WI38 (cell line): Measurements from ENCODE around the gene UBE2L5.
A peak's percentile ranks its signal among the peaks of the same experiment; 100 is the strongest.

Experiments
- H3K4me3 ChIP-seq: 2 replicates; pipeline ENCODE4 v1.5.1; 2011; ENCODE audit warnings: low read depth, mild to moderate bottlenecking, control low read depth, low read length
- TF ChIP-seq, protein P1 (sequence below): IDR thresholded peaks from 2 replicates; pipeline ENCODE4 v1.5.1; 2012; ENCODE audit warnings: low read depth, mild to moderate bottlenecking, control low read depth, low read length

The UBE2L5 gene

GRCh38 chr13:30415430-30416030 lies 6.8 kb upstream of the UBE2L5 start:
- TF ChIP-seq, protein P1, sequence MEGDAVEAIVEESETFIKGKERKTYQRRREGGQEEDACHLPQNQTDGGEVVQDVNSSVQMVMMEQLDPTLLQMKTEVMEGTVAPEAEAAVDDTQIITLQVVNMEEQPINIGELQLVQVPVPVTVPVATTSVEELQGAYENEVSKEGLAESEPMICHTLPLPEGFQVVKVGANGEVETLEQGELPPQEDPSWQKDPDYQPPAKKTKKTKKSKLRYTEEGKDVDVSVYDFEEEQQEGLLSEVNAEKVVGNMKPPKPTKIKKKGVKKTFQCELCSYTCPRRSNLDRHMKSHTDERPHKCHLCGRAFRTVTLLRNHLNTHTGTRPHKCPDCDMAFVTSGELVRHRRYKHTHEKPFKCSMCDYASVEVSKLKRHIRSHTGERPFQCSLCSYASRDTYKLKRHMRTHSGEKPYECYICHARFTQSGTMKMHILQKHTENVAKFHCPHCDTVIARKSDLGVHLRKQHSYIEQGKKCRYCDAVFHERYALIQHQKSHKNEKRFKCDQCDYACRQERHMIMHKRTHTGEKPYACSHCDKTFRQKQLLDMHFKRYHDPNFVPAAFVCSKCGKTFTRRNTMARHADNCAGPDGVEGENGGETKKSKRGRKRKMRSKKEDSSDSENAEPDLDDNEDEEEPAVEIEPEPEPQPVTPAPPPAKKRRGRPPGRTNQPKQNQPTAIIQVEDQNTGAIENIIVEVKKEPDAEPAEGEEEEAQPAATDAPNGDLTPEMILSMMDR = no peak

GRCh38 chr13:30416471-30416870 lies 5.8 kb upstream of the UBE2L5 start:
- TF ChIP-seq, protein P1 = no peak
- no peak overlapping the region for H3K4me3 ChIP-seq

More at GRCh38 chr13:30415430-30416030, 6.8 kb upstream of the UBE2L5 start:
- H3K4me3 ChIP-seq = no peak overlapping the region

GRCh38 chr13:30418075-30418716 lies 4.1 kb upstream of the UBE2L5 start:
- H3K4me3 ChIP-seq = no peak overlapping the region
- TF ChIP-seq, protein P1 = no peak

DNA sequence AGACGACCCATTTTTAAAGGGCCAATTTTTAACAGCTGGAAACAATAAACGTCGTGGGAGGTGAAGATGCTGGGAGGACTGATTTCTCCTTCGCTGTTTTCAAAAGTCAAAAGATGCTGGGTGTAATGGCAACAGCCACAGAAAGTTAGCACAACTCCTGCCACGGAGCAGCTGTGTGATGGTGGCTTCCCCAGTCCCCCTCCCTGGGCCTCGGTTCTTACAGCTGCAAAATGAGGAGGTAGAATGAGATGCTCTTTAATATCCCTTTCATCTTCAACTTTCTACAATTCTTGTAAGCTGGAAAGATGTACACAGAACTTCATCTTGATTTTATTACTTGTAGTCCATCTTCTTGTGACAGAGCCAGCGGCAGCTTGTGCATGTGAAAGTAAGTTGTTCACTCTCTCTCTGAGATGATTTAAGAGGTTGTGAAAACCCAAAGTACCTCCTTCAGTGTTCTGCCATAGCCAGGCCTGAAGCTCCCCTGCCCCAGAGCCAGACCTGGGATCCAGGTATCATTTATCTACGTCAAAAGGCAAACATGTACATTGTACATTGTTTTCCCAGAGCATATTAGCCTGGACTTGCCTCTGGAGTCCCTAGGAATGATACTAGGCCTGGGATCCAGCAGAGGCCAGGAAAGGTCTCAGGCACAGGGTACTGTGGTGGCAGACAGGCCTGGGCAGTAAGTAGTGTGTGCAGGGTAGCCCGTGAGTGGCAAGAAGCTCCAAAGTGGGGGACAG lies 3.4 kb upstream of the UBE2L5 start:
- TF ChIP-seq, protein P1 = no peak
- H3K4me3 ChIP-seq = no peak overlapping the region

DNA sequence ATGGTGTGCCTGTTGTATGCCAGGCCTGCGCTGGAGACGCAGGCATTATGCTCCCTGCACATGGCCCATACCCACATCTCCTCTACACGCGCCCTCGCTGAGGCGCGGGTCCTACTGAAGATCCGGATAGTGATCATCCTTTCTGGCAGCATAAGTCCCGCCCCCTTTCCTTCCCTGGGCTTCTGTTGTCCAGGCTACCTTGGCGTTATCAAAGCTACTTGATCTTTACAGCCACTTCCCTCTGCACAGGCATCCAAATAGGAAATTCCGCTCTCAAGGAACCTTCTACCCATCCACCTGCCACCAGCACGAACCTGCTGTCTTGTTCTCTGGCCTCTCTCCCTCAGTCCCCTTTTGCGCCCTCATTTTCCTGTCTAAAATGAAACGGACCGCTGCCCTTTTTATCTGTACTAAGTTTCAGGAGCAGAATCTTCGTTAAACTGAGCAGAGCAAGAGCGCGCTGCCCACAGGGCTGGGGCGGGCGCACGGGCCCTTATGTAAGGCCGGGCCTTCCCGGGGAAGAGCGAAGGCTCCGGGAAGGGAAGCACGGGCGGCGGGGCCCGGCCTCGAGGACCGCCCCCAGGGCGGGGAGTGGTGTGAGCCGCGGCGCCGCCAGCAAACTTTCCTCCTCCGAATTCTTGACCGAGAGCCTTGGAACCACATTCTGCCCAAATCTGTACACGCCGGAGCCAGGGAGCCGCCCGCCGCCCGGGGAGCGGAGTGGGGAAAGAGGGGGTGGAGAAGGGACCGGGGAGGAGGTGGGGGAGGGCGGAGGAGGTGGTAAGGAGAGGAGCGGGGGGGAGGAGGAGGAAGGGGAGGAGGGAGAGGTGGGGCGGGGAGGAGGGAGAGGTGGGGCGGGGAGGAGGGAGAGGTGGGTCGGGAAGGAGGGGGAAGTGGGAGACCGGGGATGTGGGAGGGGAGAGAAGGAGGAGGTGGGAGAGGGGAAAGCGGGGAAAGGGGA lies 920 bp upstream of the UBE2L5 start:
- peak overlapping the region; percentile 71 for H3K4me3 ChIP-seq

DNA sequence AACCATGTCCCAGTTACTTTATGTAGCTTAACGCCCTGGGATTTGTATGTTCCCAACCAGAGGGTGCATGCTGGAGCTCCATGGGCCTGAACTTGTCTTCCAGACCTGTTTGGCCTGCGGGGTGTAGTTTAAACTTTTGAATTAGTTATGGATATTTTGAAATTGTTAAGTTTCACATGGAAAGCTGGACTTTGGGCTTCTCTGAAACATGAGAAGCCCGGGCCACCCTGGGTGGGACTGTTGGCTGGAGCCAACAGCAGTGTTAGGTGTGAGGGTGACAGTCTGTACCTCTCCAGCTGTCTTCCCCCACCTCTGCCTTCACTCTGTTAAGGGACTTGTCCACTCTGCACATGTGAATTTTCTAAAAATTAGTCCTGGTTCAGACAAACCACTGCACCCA lies 1.6 kb downstream of the UBE2L5 start:
- TF ChIP-seq, protein P1 = no peak
- no peak overlapping the region for H3K4me3 ChIP-seq

More for the DNA sequence above, 920 bp upstream of the UBE2L5 start:
- TF ChIP-seq, protein P1 = no peak
